GM21717 (cell line): Measurements from ENCODE around the gene CFAP210.
"Not testable (repeated sequence)": the region's sequence is repeated elsewhere in the genome, so short reads cannot be mapped to it uniquely, and the experiment has no call there.

Experiments
- ATAC-seq: cut with Tn5 transposase; IDR thresholded peaks from one replicate; pipeline ENCODE4 v1.9.1; 2021; ENCODE audit warnings: mild to moderate bottlenecking, moderate library complexity; ENCODE audit not compliant: unreplicated experiment

The CFAP210 gene

GRCh38 chr2:169625781-169626180 is 68.4 kb downstream of the CFAP210 start:
- no peak for ATAC-seq

GRCh38 chr2:169623235-169623634 is 71.0 kb downstream of the CFAP210 start:
- ATAC-seq = no peak

- no peak for ATAC-seq
Observed at GRCh38 chr2:169620509-169620908, 73.7 kb downstream of the CFAP210 start.

DNA sequence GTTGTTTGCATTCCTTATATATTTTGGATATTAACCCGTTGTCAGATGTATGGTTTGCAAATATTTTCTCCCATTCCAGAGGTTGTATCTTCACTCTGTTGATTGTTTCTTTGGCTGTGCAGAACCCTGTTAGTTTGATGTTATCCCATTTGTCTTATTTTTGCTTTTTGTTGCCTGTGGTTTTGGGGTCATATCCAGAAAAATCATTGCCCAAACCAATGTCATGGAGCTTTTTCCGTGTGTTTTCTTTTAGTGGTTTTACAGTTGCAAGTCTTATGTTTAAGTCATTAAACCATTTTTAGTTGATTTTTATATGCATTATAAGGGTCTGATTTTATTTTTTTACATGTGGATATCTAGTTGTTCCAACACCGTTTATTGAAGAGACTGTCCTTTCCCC is 74.3 kb downstream of the CFAP210 start:
- no peak for ATAC-seq

GRCh38 chr2:169615982-169616381 is 78.2 kb downstream of the CFAP210 start:
- ATAC-seq = not testable (repeated sequence)

DNA sequence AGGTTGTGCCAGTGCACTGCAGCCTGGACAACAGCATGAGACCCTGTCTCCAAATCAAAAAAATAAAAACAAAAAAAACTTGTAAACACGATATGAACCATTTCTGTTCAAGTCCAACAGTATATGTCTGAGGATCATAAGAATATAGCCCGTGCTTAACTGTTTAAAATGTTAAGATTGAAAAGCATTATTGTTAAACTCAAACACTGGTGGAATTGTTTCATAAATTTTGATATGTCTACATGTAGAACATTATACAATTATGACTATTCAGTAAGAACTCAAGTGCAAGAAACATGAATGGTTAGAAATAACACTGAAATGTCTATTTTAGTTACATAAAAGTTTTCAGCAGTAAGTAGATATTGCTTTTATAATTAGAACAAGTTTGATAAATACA is 80.3 kb downstream of the CFAP210 start:
- no peak for ATAC-seq

- no peak for ATAC-seq
Observed at GRCh38 chr2:169609264-169609663, 84.9 kb downstream of the CFAP210 start.

GRCh38 chr2:169599568-169599967 is 94.6 kb downstream of the CFAP210 start:
- ATAC-seq = no peak

DNA sequence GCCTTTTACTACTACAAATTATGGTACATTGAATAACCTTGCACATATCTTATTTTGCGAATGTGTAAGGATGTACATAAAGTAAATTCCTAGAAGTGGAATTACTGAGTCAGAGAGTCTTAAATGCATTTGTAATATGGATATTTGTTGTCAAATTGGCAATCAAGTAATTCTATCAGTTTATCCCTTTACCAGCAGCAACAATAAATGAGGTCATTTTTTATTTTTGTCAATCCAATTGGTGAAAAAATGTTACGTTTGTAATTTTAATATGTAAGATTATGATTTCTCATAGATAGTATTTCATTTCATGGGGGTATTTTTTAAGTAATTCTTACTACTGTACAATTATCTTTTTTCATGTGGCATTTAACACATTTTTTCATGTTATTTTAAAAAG is 95.2 kb downstream of the CFAP210 start:
- no peak for ATAC-seq

- ATAC-seq = not testable (repeated sequence)
Observed at GRCh38 chr2:169596546-169596945, 97.7 kb downstream of the CFAP210 start.
